Measurements from ENCODE around the gene UGT1A7.

DNA sequence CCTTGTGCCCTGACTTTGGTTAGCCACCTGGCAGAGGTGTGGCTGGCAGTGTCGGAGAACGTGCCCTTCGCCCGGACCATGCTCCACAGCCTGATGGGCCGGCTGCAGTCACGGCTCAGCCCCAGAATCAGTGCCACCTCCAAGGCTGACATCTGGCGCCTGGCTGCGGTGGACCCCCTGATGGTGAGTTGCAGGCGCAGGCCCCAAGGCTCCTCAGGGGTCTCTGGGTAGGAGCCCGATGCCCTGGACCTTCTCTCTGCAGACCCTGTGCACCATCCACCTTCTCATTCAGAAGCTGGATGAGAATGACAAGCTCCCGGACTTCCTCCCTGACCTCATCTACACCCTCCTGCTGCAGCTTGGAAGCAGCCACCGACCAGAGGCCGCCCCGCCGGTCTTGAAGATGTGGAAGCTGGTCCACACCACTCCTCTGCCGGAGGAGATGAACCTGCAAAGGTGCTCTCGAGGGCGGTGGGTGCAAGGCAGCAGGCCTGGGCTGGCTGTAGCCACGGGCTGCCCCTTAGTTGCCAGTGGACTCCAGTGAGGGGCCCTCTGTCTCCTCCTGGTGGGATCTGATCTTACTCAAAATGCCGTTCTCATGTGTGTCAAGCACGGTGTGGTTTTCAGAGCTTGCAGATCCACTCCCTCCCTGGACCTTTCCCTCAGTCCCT lies 140.5 kb downstream of the UGT1A7 start:
- TF ChIP-seq, protein P1, sequence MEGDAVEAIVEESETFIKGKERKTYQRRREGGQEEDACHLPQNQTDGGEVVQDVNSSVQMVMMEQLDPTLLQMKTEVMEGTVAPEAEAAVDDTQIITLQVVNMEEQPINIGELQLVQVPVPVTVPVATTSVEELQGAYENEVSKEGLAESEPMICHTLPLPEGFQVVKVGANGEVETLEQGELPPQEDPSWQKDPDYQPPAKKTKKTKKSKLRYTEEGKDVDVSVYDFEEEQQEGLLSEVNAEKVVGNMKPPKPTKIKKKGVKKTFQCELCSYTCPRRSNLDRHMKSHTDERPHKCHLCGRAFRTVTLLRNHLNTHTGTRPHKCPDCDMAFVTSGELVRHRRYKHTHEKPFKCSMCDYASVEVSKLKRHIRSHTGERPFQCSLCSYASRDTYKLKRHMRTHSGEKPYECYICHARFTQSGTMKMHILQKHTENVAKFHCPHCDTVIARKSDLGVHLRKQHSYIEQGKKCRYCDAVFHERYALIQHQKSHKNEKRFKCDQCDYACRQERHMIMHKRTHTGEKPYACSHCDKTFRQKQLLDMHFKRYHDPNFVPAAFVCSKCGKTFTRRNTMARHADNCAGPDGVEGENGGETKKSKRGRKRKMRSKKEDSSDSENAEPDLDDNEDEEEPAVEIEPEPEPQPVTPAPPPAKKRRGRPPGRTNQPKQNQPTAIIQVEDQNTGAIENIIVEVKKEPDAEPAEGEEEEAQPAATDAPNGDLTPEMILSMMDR (IDR thresholded peaks at IDR 0.05): no peak
- no peak for TF ChIP-seq POLR2A (IDR thresholded peaks at IDR 0.05)

All from esophagus squamous epithelium (tissue), 4 donors.